ENCODE results near the gene VSIG10L.

Gene VSIG10L

DNA sequence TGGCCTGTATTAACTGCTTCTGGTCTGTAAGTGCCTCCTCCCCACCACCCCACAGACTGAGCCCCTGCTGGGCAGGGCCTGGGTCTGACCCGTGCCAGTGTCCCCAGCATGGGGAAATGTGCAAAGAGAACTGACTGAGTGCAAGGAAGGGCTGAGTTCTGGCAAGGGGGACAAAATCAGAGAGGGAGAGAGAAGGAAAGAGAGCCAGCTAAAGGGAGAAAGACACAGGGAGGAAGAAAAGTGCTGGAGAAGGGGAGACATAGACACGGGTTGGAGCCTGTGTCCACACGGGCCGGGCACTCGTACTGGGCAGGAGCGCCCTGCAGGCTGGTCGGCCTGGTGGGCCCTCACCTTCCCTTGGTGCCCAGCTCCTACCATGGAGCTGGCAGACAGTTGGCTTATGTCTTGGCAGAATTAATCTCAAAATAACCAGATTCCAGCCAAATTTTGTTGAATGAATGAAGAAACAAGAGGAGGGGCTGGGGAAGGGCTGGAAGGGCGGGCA lies 29.3 kb upstream of the VSIG10L start:
- H3K9me3 ChIP-seq (ENCODE audit: control insufficient read depth, low read length) = no peaks in the 10 kb centered on the region
- no peak overlapping the region for H2BK12ac ChIP-seq (ENCODE audit: low read length in 2 of 2)
- 83% methylated on average over 8 of the region's 8 CpGs for WGBS
- peaks cover 7% of the 10 kb centered on the region for H3K79me1 ChIP-seq (replicated peaks; ENCODE audit: low read length, poor library complexity, severe bottlenecking)
- H2BK120ac ChIP-seq (ENCODE audit: low read depth, low read length) = no peak overlapping the region
- H2AK5ac ChIP-seq (ENCODE audit: low read length, severe bottlenecking) = no peak overlapping the region
- H3K27ac ChIP-seq (ENCODE audit: low read length, poor library complexity, severe bottlenecking) = no peak overlapping the region
- no peak overlapping the region for H2BK5ac ChIP-seq (ENCODE audit: low read depth, low read length, poor library complexity, severe bottlenecking)
- no peak overlapping the region for H4K91ac ChIP-seq (ENCODE audit: low read length)
- no peak overlapping the region for H3K9ac ChIP-seq (ENCODE audit: low read length)
- H3K4me2 ChIP-seq (ENCODE audit: low read length, poor library complexity, severe bottlenecking) = no peak overlapping the region
- no peak overlapping the region for H3K23ac ChIP-seq (ENCODE audit: low read length in 2 of 2)
- H2BK15ac ChIP-seq (ENCODE audit: low read depth, poor library complexity, severe bottlenecking) = no peak overlapping the region
- H3K4me1 ChIP-seq (ENCODE audit: control insufficient read depth, insufficient read depth, low read depth, low read length) = peaks cover 10% of the 10 kb centered on the region
- H3K27me3 ChIP-seq (ENCODE audit: control insufficient read depth in 1 of 2, insufficient read depth in 1 of 2, low read length in 2 of 2) = peaks cover 4 to 20% of the 10 kb centered on the region in 2 experiments
- no peaks in the 10 kb centered on the region for H3K36me3 ChIP-seq (ENCODE audit: control insufficient read depth in 1 of 2, insufficient read depth in 2 of 2, low read depth in 1 of 2, low read length in 2 of 2)
- H3K4me3 ChIP-seq (ENCODE audit: insufficient read depth in 1 of 2, low read depth in 1 of 2, low read length in 2 of 2) = no peak overlapping the region
- H4K8ac ChIP-seq (ENCODE audit: low read length) = no peak overlapping the region
- no peak overlapping the region for H3K18ac ChIP-seq (ENCODE audit: low read depth in 1 of 2, low read length in 2 of 2)
- no peak overlapping the region for H3K14ac ChIP-seq (ENCODE audit: low read length in 2 of 2)
- DNase-seq = no peak
- H3K4ac ChIP-seq (ENCODE audit: low read depth in 1 of 2, low read length in 2 of 2) = no peak overlapping the region
- no peak overlapping the region for H2AFZ ChIP-seq (ENCODE audit: low read depth, low read length)

DNA sequence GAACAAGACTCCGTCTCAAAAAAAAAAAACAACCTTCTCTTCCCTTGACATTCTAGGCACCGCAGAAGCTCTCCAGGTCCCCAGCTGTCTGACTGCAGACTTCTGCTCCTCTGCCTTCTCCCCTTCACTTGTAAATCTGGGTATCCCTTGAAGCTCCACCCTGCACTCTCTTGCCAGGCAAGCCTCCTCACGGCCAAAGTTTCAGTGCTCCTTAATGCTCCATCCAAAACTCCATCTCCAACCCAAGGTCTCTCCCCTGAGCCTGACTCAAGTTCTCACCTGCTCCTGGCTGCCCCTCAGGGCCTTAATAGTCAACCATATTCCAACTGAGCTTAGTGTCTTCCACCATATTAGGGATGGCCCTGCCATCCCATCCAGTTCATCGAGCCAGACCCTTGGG lies 28.3 kb upstream of the VSIG10L start:
- Histone ChIP-seq H2BK12ac (ENCODE audit: low read length in 2 of 2) (no peak overlapping the region), H3K23ac (ENCODE audit: low read length in 2 of 2) (no peak overlapping the region), H2AFZ (ENCODE audit: low read depth, low read length) (no peak overlapping the region), H3K79me1 (replicated peaks; ENCODE audit: low read length, poor library complexity, severe bottlenecking) (peaks cover 11% of the 10 kb centered on the region), H3K18ac (ENCODE audit: low read depth in 1 of 2, low read length in 2 of 2) (no peak overlapping the region), H4K8ac (ENCODE audit: low read length) (no peak overlapping the region), H3K27ac (ENCODE audit: low read length, poor library complexity, severe bottlenecking) (no peak overlapping the region), H3K4me2 (ENCODE audit: low read length, poor library complexity, severe bottlenecking) (no peak overlapping the region), H3K9me3 (ENCODE audit: control insufficient read depth, low read length) (no peaks in the 10 kb centered on the region), H3K4me1 (ENCODE audit: control insufficient read depth, insufficient read depth, low read depth, low read length) (peaks cover 13% of the 10 kb centered on the region), H2BK15ac (ENCODE audit: low read depth, poor library complexity, severe bottlenecking) (no peak overlapping the region), H4K91ac (ENCODE audit: low read length) (no peak overlapping the region), H3K36me3 (ENCODE audit: control insufficient read depth in 1 of 2, insufficient read depth in 2 of 2, low read depth in 1 of 2, low read length in 2 of 2) (no peaks in the 10 kb centered on the region), H3K9ac (ENCODE audit: low read length) (no peak overlapping the region), H2BK5ac (ENCODE audit: low read depth, low read length, poor library complexity, severe bottlenecking) (no peak overlapping the region), H3K4ac (ENCODE audit: low read depth in 1 of 2, low read length in 2 of 2) (no peak overlapping the region), H2AK5ac (ENCODE audit: low read length, severe bottlenecking) (no peak overlapping the region), H3K14ac (ENCODE audit: low read length in 2 of 2) (no peak overlapping the region), H2BK120ac (ENCODE audit: low read depth, low read length) (no peak overlapping the region), H3K27me3 (ENCODE audit: control insufficient read depth in 1 of 2, insufficient read depth in 1 of 2, low read length in 2 of 2) (peaks cover 4 to 20% of the 10 kb centered on the region in 2 experiments), H3K4me3 (ENCODE audit: insufficient read depth in 1 of 2, low read depth in 1 of 2, low read length in 2 of 2) (no peak overlapping the region)
- WGBS = 78% methylated on average over 4 of the region's 4 CpGs
- DNase-seq = no peak

DNA sequence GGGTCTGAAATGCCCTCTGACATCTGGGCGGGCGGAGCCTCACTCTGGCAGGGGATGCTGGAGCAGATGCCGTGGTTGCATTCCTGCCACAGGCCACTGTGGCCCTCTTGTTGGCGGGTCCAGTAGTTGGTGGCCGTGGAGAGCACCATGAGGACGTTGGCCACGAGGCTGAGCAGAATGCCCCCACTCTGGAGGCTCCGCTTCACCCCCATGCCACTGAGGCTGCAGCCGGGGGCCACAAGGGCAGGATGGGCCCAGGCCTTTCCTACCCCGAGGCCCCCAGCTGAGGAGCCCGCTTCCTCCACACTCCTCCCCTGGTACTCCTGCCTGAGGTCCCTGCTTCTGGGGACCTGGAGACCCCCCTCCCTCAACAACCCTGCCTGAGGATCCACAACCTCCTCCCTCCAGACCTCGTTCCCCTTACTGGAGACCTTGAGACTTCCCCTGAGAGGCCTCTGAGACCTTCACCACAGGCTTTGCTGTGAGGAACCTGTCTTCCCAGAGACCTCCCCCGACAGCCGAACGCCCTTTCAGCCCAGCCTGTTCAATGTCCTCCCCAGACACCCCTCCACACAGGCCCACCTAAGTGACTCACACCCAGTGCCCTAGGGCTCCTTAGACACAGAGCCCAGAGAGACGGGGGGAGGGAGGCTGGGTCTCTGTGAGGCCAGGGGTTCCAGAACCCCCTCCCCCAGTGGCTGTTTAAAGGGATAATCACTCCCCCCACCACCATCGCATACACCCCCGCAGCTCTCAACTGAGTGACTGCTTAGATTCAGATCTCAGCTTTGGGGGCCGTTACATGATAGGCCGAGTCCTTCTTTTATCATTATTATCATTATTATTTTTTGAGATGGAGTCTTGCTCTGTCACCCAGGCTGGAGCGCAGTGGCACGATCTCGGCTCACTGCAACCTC lies 26.7 kb upstream of the VSIG10L start, which contains the start of gene CLDND2:
TSS of gene CLDND2 (minus strand) at position 638 of the 917 bp plus-strand sequence. CDS start at position 212, 426 bp downstream.
- H4K8ac ChIP-seq (ENCODE audit: low read length) = peak within 1 kb of the TSS; percentile 93
- peak within 1 kb of the TSS; percentile 87 for H2BK15ac ChIP-seq (ENCODE audit: low read depth, poor library complexity, severe bottlenecking)
- peak within 1 kb of the TSS; percentile 78 for H2BK120ac ChIP-seq (ENCODE audit: low read depth, low read length)
- peaks cover 23% of the 10 kb centered on the region for H3K4me1 ChIP-seq (ENCODE audit: control insufficient read depth, insufficient read depth, low read depth, low read length)
- H3K9ac ChIP-seq (ENCODE audit: low read length) = peak within 1 kb of the TSS; percentile 94
- peak within 1 kb of the TSS; percentile 59 to 88 for H2BK12ac ChIP-seq (ENCODE audit: low read length in 2 of 2)
- H2BK5ac ChIP-seq (ENCODE audit: low read depth, low read length, poor library complexity, severe bottlenecking) = peak within 1 kb of the TSS; percentile 45
- H3K4me3 ChIP-seq (ENCODE audit: insufficient read depth in 1 of 2, low read depth in 1 of 2, low read length in 2 of 2) = peak within 1 kb of the TSS; percentile 85 to 90
- H3K4me2 ChIP-seq (ENCODE audit: low read length, poor library complexity, severe bottlenecking) = peak within 1 kb of the TSS; percentile 84
- H2AK5ac ChIP-seq (ENCODE audit: low read length, severe bottlenecking) = peak within 1 kb of the TSS; percentile 71
- 62% methylated on average over 19 of the region's 23 CpGs for WGBS
- H3K9me3 ChIP-seq (ENCODE audit: control insufficient read depth, low read length) = no peaks in the 10 kb centered on the region
- peak within 1 kb of the TSS; percentile 23 for H3K27ac ChIP-seq (ENCODE audit: low read length, poor library complexity, severe bottlenecking)
- peak within 1 kb of the TSS in 1 of 2 experiments; percentile 99 for H3K14ac ChIP-seq (ENCODE audit: low read length in 2 of 2)
- DNase-seq = no peak
- no peaks in the 10 kb centered on the region for H3K36me3 ChIP-seq (ENCODE audit: control insufficient read depth in 1 of 2, insufficient read depth in 2 of 2, low read depth in 1 of 2, low read length in 2 of 2)
- H4K91ac ChIP-seq (ENCODE audit: low read length) = peak within 1 kb of the TSS; percentile 95
- peak within 1 kb of the TSS; percentile 84 to 96 for H3K4ac ChIP-seq (ENCODE audit: low read depth in 1 of 2, low read length in 2 of 2)
- H3K27me3 ChIP-seq (ENCODE audit: control insufficient read depth in 1 of 2, insufficient read depth in 1 of 2, low read length in 2 of 2) = peaks cover 4 to 20% of the 10 kb centered on the region in 2 experiments
- H2AFZ ChIP-seq (ENCODE audit: low read depth, low read length) = peak within 1 kb of the TSS; percentile 97
- peak within 1 kb of the TSS; percentile 74 to 100 for H3K18ac ChIP-seq (ENCODE audit: low read depth in 1 of 2, low read length in 2 of 2)
- H3K23ac ChIP-seq (ENCODE audit: low read length in 2 of 2) = peak within 1 kb of the TSS in 1 of 2 experiments; percentile 94
- H3K79me1 ChIP-seq (replicated peaks; ENCODE audit: low read length, poor library complexity, severe bottlenecking) = peaks cover 19% of the 10 kb centered on the region
